ENCODE results near the gene TMOD2. TPM values are rescaled to one million over a fixed set of nuclear protein-coding genes. Genes with fewer than 3 reads are reported as not detected.

Gene TMOD2
- polyA plus RNA-seq, 1 donor (not counting 4 experiments of a cell fraction or from before 2014, with no cell fraction given), result 5.2 TPM

GRCh38 chr15:51864408-51865056, 113.1 kb downstream of the TMOD2 start:
- peaks cover 83% of the 10 kb centered on the region for H3K4me1 ChIP-seq (ENCODE audit: control insufficient read depth, extremely low read depth, insufficient read depth, low read length)
- peak; percentile 99 for DNase-seq (ENCODE audit: low read depth, low spot score)

GRCh38 chr15:51865317-51865716, 113.9 kb downstream of the TMOD2 start:
- no peak overlapping the region for H3K4me3 ChIP-seq (ENCODE audit: control insufficient read depth in 2 of 3, extremely low read depth in 1 of 3, insufficient read depth in 2 of 3, low read depth in 1 of 3, low read length in 3 of 3)
- H3K27ac ChIP-seq (ENCODE audit: control insufficient read depth, insufficient read depth, low read length), result peak overlapping the region; percentile 74
- dilution Hi-C loops (cut with MboI; ENCODE audit: extremely low pct_ligation_motif_present, low sequenced_read_pairs), result no loop called here

More at GRCh38 chr15:51864408-51865056, 113.1 kb downstream of the TMOD2 start:
- H3K9me3 ChIP-seq (ENCODE audit: control insufficient read depth, low read depth, low read length), result no peaks in the 10 kb centered on the region
- H3K9me1 ChIP-seq (ENCODE audit: control insufficient read depth, extremely low read depth, insufficient read depth, low read length), result peaks cover 2% of the 10 kb centered on the region
- no peak overlapping the region for H3K4me3 ChIP-seq (ENCODE audit: control insufficient read depth in 2 of 3, extremely low read depth in 1 of 3, insufficient read depth in 2 of 3, low read depth in 1 of 3, low read length in 3 of 3)
- H4K20me1 ChIP-seq (ENCODE audit: control insufficient read depth, extremely low read depth, insufficient read depth, low read length), result peaks cover 5% of the 10 kb centered on the region
- FAIRE-seq, result peak; percentile 98
- peak overlapping the region; percentile 56 for H3K4me2 ChIP-seq (ENCODE audit: control insufficient read depth, extremely low read depth, insufficient read depth, low read depth, low read length)
- H3K79me2 ChIP-seq (ENCODE audit: control insufficient read depth, insufficient read depth, low read length), result peaks cover 84% of the 10 kb centered on the region
- H3K27ac ChIP-seq (ENCODE audit: control insufficient read depth, insufficient read depth, low read length), result peak overlapping the region; percentile 74
- TF ChIP-seq CTCF (optimal IDR thresholded peaks at IDR 0.05 in 1 of 3, IDR thresholded peaks at IDR 0.05 in 1 of 3, conservative IDR thresholded peaks at IDR 0.05 in 1 of 3; ENCODE audit: extremely low read depth in 1 of 3, insufficient read depth in 2 of 3, low read length in 3 of 3) (no peak), EZH2 (IDR thresholded peaks at IDR 0.05; ENCODE audit: low read length) (no peak)
- peak overlapping the region; percentile 52 for H3K9ac ChIP-seq (ENCODE audit: control insufficient read depth, extremely low read depth, insufficient read depth, low read length)
- no peaks in the 10 kb centered on the region for H3K27me3 ChIP-seq (ENCODE audit: control insufficient read depth, extremely low read depth, insufficient read depth, low read length)
- H3K36me3 ChIP-seq (ENCODE audit: control insufficient read depth in 2 of 2, extremely low read depth in 1 of 2, insufficient read depth in 2 of 2, low read length in 2 of 2), result peaks cover 5 to 36% of the 10 kb centered on the region in 2 experiments
- dilution Hi-C loops (cut with MboI; ENCODE audit: extremely low pct_ligation_motif_present, low sequenced_read_pairs), result no loop called here
- H2AFZ ChIP-seq (ENCODE audit: control insufficient read depth, low read length), result no peak overlapping the region

More at GRCh38 chr15:51865317-51865716, 113.9 kb downstream of the TMOD2 start:
- no peaks in the 10 kb centered on the region for H3K27me3 ChIP-seq (ENCODE audit: control insufficient read depth, extremely low read depth, insufficient read depth, low read length)
- no peak overlapping the region for H3K4me2 ChIP-seq (ENCODE audit: control insufficient read depth, extremely low read depth, insufficient read depth, low read depth, low read length)
- H2AFZ ChIP-seq (ENCODE audit: control insufficient read depth, low read length), result no peak overlapping the region
- peaks cover 2% of the 10 kb centered on the region for H4K20me1 ChIP-seq (ENCODE audit: control insufficient read depth, extremely low read depth, insufficient read depth, low read length)
- peaks cover 83% of the 10 kb centered on the region for H3K79me2 ChIP-seq (ENCODE audit: control insufficient read depth, insufficient read depth, low read length)
- TF ChIP-seq CTCF (optimal IDR thresholded peaks at IDR 0.05 in 1 of 3, IDR thresholded peaks at IDR 0.05 in 1 of 3, conservative IDR thresholded peaks at IDR 0.05 in 1 of 3; ENCODE audit: extremely low read depth in 1 of 3, insufficient read depth in 2 of 3, low read length in 3 of 3), result no peak
- no peaks in the 10 kb centered on the region for H3K9me3 ChIP-seq (ENCODE audit: control insufficient read depth, low read depth, low read length)
- no peak for DNase-seq (ENCODE audit: low read depth, low spot score)
- peaks cover 2% of the 10 kb centered on the region for H3K9me1 ChIP-seq (ENCODE audit: control insufficient read depth, extremely low read depth, insufficient read depth, low read length)
- FAIRE-seq, result peak; percentile 17
- no peak overlapping the region for H3K9ac ChIP-seq (ENCODE audit: control insufficient read depth, extremely low read depth, insufficient read depth, low read length)
- H3K4me1 ChIP-seq (ENCODE audit: control insufficient read depth, extremely low read depth, insufficient read depth, low read length), result peaks cover 78% of the 10 kb centered on the region
- peaks cover 5 to 36% of the 10 kb centered on the region in 2 experiments for H3K36me3 ChIP-seq (ENCODE audit: control insufficient read depth in 2 of 2, extremely low read depth in 1 of 2, insufficient read depth in 2 of 2, low read length in 2 of 2)

Small RNAs within 50 kb of the gene (small RNA-seq; reads per million reads assigned to genes)
- gene AC090971.5 (ENCODE audit: insufficient read length in 3 of 3, low read depth in 3 of 3, low replicate concordance in 1 of 3), result 0 reads per million in 3 experiments
- 0 reads per million in 3 experiments for gene RF00017 (ENCODE audit: insufficient read length in 3 of 3, low read depth in 3 of 3, low replicate concordance in 1 of 3)

Other genes with a start within 250 kb of the TMOD2 start
- gene DMXL2, start 128.8 kb upstream of the TMOD2 start, polyA plus RNA-seq, result 4.3 to 14.9 TPM (median 11.2 TPM) in 3 replicates
- gene SCG3, start 70.1 kb upstream of the TMOD2 start, polyA plus RNA-seq, result not detected in 3 replicates
- gene LYSMD2, start 13.9 kb upstream of the TMOD2 start, polyA plus RNA-seq, result 6.4 to 12.7 TPM (median 7.4 TPM) in 3 replicates
- gene TMOD3, start 78.1 kb downstream of the TMOD2 start, polyA plus RNA-seq, result 48.4 to 100 TPM (median 50.2 TPM) in 3 replicates
- gene LEO1, start 220.2 kb downstream of the TMOD2 start, polyA plus RNA-seq, result 6.3 to 12.5 TPM (median 12.2 TPM) in 3 replicates